Measurements from ENCODE around the gene PLEKHA5. TPM values are rescaled to one million over a fixed set of nuclear protein-coding genes. Genes with fewer than 3 reads are reported as not detected.
A peak's percentile ranks its signal among the peaks of the same experiment; 100 is the strongest.

PLEKHA5 gene
- total and polyA plus RNA-seq, 2 of the 4 experiments (the other 2 are of a cell fraction): 5.3 to 12.2 TPM

- H2BK15ac ChIP-seq (ENCODE audit: low read depth, low read length): no peak overlapping the region
- ATAC-seq (ENCODE audit: low read depth) (no peak), DNase-seq (no peak)
- no peak overlapping the region for H3K14ac ChIP-seq (replicated peaks; ENCODE audit: low read depth, low read length)
- no peaks in the 10 kb centered on the region for H3K79me1 ChIP-seq (ENCODE audit: low read depth in 1 of 2, low read length in 2 of 2)
- no peaks in the 10 kb centered on the region for H3K4me1 ChIP-seq (ENCODE audit: control insufficient read depth, insufficient read depth, low read length)
- in situ Hi-C loops (cut with MboI; ENCODE audit: low sequenced_read_pairs): no loop called here
- no peak overlapping the region for H4K5ac ChIP-seq (ENCODE audit: low read depth, low read length)
- H2AK9ac ChIP-seq (replicated peaks; ENCODE audit: low read depth, low read length, poor library complexity): no peak overlapping the region
- H3K23ac ChIP-seq (ENCODE audit: low read depth, low read length): no peak overlapping the region
- no peak overlapping the region for H3K4me2 ChIP-seq (ENCODE audit: low read depth, low read length)
- H3K9me1 ChIP-seq (ENCODE audit: insufficient read depth, low read length): no peaks in the 10 kb centered on the region
- no peaks in the 10 kb centered on the region for H3K27me3 ChIP-seq (ENCODE audit: control insufficient read depth, insufficient read depth, low read length)
- no peak overlapping the region for H3K4ac ChIP-seq (ENCODE audit: low read depth, low read length)
- ChIA-PET CTCF (no interaction called here), POLR2A (ENCODE audit: unreplicated experiment) (no interaction called here)
- H2AFZ ChIP-seq (replicated peaks; ENCODE audit: low read length, poor library complexity): peak overlapping the region; percentile 14
- no CpG with 5 or more reads among the region's 3 CpGs for WGBS, 2 experiments (ENCODE audit: extremely low coverage in 2 of 2, insufficient read length in 1 of 2)
- no peaks in the 10 kb centered on the region for H3K9me3 ChIP-seq (ENCODE audit: control insufficient read depth, insufficient read depth, low read length)
- no peaks in the 10 kb centered on the region for H4K20me1 ChIP-seq (ENCODE audit: insufficient read depth, low read length)
- TF ChIP-seq MAFK (IDR thresholded peaks at IDR 0.05; ENCODE audit: low read depth, low read length) (no peak), BHLHE40 (IDR thresholded peaks at IDR 0.05; ENCODE audit: low read depth, low read length) (no peak), USF2 (IDR thresholded peaks at IDR 0.05; ENCODE audit: low read depth, low read length) (no peak), RAD21 (IDR thresholded peaks at IDR 0.05; ENCODE audit: low read length) (no peak), CEBPB (IDR thresholded peaks at IDR 0.05; ENCODE audit: low read depth, low read length) (no peak), NFE2L2 (IDR thresholded peaks at IDR 0.05; ENCODE audit: low read depth, low read length) (no peak), CHD1 (IDR thresholded peaks at IDR 0.05; ENCODE audit: low read depth, low read length) (no peak), MXI1 (IDR thresholded peaks at IDR 0.05; ENCODE audit: borderline replicate concordance, low read depth, low read length) (no peak), RFX5 (IDR thresholded peaks at IDR 0.05; ENCODE audit: low read depth, low read length) (no peak)
- TF ChIP-seq, protein P1, sequence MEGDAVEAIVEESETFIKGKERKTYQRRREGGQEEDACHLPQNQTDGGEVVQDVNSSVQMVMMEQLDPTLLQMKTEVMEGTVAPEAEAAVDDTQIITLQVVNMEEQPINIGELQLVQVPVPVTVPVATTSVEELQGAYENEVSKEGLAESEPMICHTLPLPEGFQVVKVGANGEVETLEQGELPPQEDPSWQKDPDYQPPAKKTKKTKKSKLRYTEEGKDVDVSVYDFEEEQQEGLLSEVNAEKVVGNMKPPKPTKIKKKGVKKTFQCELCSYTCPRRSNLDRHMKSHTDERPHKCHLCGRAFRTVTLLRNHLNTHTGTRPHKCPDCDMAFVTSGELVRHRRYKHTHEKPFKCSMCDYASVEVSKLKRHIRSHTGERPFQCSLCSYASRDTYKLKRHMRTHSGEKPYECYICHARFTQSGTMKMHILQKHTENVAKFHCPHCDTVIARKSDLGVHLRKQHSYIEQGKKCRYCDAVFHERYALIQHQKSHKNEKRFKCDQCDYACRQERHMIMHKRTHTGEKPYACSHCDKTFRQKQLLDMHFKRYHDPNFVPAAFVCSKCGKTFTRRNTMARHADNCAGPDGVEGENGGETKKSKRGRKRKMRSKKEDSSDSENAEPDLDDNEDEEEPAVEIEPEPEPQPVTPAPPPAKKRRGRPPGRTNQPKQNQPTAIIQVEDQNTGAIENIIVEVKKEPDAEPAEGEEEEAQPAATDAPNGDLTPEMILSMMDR (conservative IDR thresholded peaks at IDR 0.05; ENCODE audit: low read depth, low read length): no peak
- no peak overlapping the region for H4K91ac ChIP-seq (ENCODE audit: insufficient read depth, low read depth, low read length)
- H2BK20ac ChIP-seq (ENCODE audit: low read depth, low read length): no peak overlapping the region
- H3K56ac ChIP-seq (ENCODE audit: extremely low read depth, insufficient read depth, low read length): no peak overlapping the region
- no peak overlapping the region for H3K9ac ChIP-seq (ENCODE audit: low read depth, low read length)
- no TSS peak for BruUV-seq (replicated peaks)
- no peak overlapping the region for H3K4me3 ChIP-seq (ENCODE audit: insufficient read depth, low read depth, low read length)
- H3K18ac ChIP-seq (ENCODE audit: low read depth, low read length): no peak overlapping the region
- no peak overlapping the region for H2AK5ac ChIP-seq (ENCODE audit: low read depth, low read length)
- no peak overlapping the region for H4K8ac ChIP-seq (ENCODE audit: low read depth in 2 of 2, low read length in 2 of 2)
- H2BK5ac ChIP-seq (ENCODE audit: low read depth, low read length, poor library complexity, severe bottlenecking): no peak overlapping the region
- no peak overlapping the region for H3K27ac ChIP-seq (ENCODE audit: insufficient read depth, low read length)
- dilution Hi-C loops (cut with HindIII; ENCODE audit: low sequenced_read_pairs, unreplicated experiment): no loop called here
- H2BK120ac ChIP-seq (ENCODE audit: low read depth, low read length): no peak overlapping the region
- intact Hi-C loops (cut with micrococcal nuclease): no loop called here
- H3K36me3 ChIP-seq (ENCODE audit: control insufficient read depth, insufficient read depth, low read length): no peaks in the 10 kb centered on the region
Measured at GRCh38 chr12:19105463-19105862, 24.1 kb upstream of the PLEKHA5 start.

All from IMR-90 (cell line).